Neutrophil (primary cell): ENCODE measurements around the gene TAS2R43.

Source experiments
- H3K27ac ChIP-seq: fragments of 200-600 bp; sonication (generic); 2 replicates; pipeline ENCODE4 v1.5.1; 2016; ENCODE audit warnings: mild to moderate bottlenecking, moderate library complexity
- H3K27me3 ChIP-seq: fragments of 200-600 bp; sonication (generic); 2 replicates; pipeline ENCODE4 v1.6.0; 2016; ENCODE audit warnings: mild to moderate bottlenecking
- H3K36me3 ChIP-seq: fragments of 200-600 bp; sonication (generic); 2 replicates; pipeline ENCODE4 v1.5.1; 2017
- H3K4me1 ChIP-seq, 2 experiments: fragments of 200-600 bp in 1 of 2; sonication (generic) in 1 of 2; 1 replicate in 1 of 2; 2 replicates in 1 of 2; pipeline versions ENCODE4 v1.5.1 to v1.6.1; 2013 to 2016; ENCODE audit warnings: low read depth in 1 of 2, low read length in 1 of 2, mild to moderate bottlenecking in 1 of 2, moderate library complexity in 1 of 2; ENCODE audit not compliant: control insufficient read depth in 1 of 2, insufficient read depth in 1 of 2
- H3K4me3 ChIP-seq, 2 experiments: fragments of 200-600 bp in 1 of 2; sonication (generic) in 1 of 2; 1 replicate in 1 of 2; 2 replicates in 1 of 2; pipeline ENCODE4 v1.5.1; 2013 to 2016; ENCODE audit warnings: low read depth in 1 of 2, low read length in 1 of 2, mild to moderate bottlenecking in 1 of 2, moderate library complexity in 1 of 2
- H3K9me3 ChIP-seq: fragments of 200-600 bp; sonication (generic); 2 replicates; pipeline ENCODE4 v1.5.1; 2016
- TF ChIP-seq, protein P1 (sequence below): fragments of 200-600 bp; sonication (generic); IDR thresholded peaks from 2 replicates; pipeline ENCODE4 v1.5.1; 2016; ENCODE audit warnings: antibody characterized with exemption

The TAS2R43 gene

DNA sequence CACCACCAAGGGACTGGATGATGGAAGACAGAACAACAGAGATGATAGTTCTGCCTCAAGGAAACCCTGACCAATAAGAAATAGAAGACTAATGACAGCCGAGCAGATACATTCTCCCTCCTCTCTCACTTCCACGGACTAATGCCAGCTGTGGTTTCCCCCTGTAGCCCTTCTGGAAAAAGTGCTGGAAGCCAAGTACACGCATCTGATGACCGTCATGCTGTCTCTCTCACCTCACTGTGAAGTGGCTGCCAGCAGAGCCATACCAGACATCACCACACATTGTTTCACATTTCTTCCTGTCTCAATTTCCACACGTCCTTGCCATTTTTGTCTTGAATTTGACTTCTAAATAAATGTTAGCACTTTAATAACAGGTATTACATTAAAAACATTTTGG lies 2.9 kb downstream of the TAS2R43 start:
- Histone ChIP-seq H3K27ac (no peak overlapping the region), H3K9me3 (no peaks in the 10 kb centered on the region), H3K27me3 (no peaks in the 10 kb centered on the region), H3K36me3 (no peaks in the 10 kb centered on the region), H3K4me1 (no peaks in the 10 kb centered on the region), H3K4me3 (no peak overlapping the region)
- TF ChIP-seq, protein P1, sequence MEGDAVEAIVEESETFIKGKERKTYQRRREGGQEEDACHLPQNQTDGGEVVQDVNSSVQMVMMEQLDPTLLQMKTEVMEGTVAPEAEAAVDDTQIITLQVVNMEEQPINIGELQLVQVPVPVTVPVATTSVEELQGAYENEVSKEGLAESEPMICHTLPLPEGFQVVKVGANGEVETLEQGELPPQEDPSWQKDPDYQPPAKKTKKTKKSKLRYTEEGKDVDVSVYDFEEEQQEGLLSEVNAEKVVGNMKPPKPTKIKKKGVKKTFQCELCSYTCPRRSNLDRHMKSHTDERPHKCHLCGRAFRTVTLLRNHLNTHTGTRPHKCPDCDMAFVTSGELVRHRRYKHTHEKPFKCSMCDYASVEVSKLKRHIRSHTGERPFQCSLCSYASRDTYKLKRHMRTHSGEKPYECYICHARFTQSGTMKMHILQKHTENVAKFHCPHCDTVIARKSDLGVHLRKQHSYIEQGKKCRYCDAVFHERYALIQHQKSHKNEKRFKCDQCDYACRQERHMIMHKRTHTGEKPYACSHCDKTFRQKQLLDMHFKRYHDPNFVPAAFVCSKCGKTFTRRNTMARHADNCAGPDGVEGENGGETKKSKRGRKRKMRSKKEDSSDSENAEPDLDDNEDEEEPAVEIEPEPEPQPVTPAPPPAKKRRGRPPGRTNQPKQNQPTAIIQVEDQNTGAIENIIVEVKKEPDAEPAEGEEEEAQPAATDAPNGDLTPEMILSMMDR = no peak

DNA sequence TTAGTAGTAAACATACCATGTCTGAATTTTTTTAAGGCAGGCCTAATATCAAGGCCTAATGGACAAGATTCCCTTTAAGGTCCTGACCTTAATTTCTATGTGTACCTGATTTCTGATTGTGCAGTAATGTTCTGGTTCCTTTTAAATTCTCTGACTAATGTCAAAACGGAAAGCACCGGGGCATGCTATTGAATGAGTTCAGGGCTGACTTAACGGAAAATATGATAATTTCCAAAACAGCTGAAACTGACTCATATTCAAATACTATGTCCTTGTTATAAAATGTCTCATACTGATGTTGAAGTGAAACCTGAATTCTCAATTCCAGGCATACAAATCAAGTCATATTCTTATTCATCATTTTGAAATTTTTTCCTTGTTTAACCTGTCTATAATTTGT lies 6.7 kb downstream of the TAS2R43 start:
- Histone ChIP-seq H3K27me3 (no peaks in the 10 kb centered on the region), H3K4me1 (no peaks in the 10 kb centered on the region), H3K4me3 (no peak overlapping the region), H3K27ac (no peak overlapping the region), H3K9me3 (no peaks in the 10 kb centered on the region), H3K36me3 (no peaks in the 10 kb centered on the region)
- TF ChIP-seq, protein P1 = no peak

DNA sequence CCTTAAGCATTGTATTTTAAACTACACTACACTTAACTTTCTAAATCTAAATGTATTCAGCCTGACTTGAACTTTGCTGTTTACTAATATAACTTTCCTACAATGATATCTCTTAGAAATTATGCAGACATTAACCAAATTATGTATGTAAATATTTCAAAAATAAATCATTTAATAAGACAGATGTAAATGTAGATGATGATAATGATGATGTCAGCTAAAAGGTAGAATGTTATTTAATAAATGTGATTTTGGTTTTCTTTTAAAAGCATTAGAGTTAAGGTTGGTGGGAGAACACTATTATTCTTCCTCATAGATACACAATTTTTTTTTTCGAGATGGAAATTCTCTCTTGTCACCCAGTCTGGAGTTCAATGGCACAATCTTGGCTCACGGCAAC lies 10.1 kb downstream of the TAS2R43 start:
- H3K27me3 ChIP-seq = no peaks in the 10 kb centered on the region
- no peaks in the 10 kb centered on the region for H3K36me3 ChIP-seq
- no peaks in the 10 kb centered on the region for H3K9me3 ChIP-seq
- no peak overlapping the region for H3K4me3 ChIP-seq
- TF ChIP-seq, protein P1 = no peak
- no peaks in the 10 kb centered on the region for H3K4me1 ChIP-seq
- no peak overlapping the region for H3K27ac ChIP-seq

DNA sequence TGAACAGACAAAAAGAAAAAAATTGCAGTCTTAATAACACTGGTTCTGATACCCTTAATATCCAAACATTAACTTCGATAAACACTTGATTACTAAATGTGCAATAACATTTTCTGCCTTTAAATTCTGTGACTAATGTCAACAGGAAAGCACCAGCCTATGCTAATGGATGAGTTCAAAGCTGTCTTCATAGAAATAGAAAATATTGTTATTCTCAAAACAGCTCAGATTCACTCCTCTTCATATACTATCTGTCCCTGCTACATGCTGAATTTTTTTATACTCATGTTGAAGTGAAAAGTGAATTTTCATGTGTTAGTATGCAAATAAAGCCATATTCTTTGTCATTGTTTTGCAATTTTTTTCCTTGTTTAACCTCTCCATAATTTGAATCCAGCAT lies 13.9 kb downstream of the TAS2R43 start:
- H3K9me3 ChIP-seq = no peaks in the 10 kb centered on the region
- TF ChIP-seq, protein P1 = no peak
- no peak overlapping the region for H3K4me3 ChIP-seq
- no peaks in the 10 kb centered on the region for H3K4me1 ChIP-seq
- no peaks in the 10 kb centered on the region for H3K27me3 ChIP-seq
- H3K36me3 ChIP-seq = no peaks in the 10 kb centered on the region
- no peak overlapping the region for H3K27ac ChIP-seq

DNA sequence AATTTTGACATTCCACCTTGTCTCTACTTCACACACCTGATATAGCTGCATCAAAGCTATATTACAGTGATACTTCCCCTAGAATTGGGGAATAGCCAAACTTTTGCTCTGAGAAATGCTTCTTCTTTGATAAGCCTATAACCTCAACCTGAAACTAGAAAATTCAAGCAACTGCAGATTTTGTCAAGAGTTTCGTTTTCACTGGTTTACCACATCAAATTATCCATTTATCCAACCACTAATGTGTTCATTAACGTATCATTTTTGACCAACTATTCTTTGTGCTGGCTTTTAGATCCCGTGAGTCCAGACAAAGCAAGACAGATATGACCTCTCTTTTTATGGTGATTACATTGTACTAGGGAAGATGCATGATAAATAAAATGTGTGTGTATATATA lies 16.5 kb downstream of the TAS2R43 start:
- Histone ChIP-seq H3K9me3 (no peaks in the 10 kb centered on the region), H3K27me3 (no peaks in the 10 kb centered on the region), H3K27ac (no peak overlapping the region), H3K4me1 (no peaks in the 10 kb centered on the region), H3K4me3 (no peak overlapping the region), H3K36me3 (no peaks in the 10 kb centered on the region)
- TF ChIP-seq, protein P1 = no peak

DNA sequence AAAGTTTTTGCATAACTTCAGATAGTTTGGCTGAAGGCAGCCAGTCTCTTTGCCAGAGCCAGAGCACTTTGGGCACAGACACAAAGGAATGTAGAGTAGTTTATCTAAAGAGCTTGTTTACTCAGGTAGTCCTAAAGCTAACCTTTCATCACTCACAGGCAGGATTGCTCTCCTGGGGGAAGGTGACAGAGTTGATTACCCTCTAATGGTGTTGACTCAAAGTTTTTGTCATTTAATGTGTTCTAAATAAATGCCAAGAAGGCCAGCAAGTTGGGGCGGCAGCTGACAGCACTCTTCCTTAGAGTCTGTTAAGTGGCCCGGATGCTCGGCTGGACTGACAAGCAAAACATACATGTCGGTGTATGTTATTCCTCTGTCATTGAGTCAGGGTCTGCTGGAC lies 20.7 kb downstream of the TAS2R43 start:
- H3K4me3 ChIP-seq = no peak overlapping the region
- no peaks in the 10 kb centered on the region for H3K27me3 ChIP-seq
- TF ChIP-seq, protein P1 = no peak
- no peaks in the 10 kb centered on the region for H3K36me3 ChIP-seq
- no peaks in the 10 kb centered on the region for H3K9me3 ChIP-seq
- H3K27ac ChIP-seq = no peak overlapping the region
- no peaks in the 10 kb centered on the region for H3K4me1 ChIP-seq
